Measurements from ENCODE around the gene KIF26B. TPM values are rescaled to one million over a fixed set of nuclear protein-coding genes. Genes with fewer than 3 reads are reported as not detected.

Gene KIF26B
- polyA plus RNA-seq, 1 donor from 2014 or later, result 6.3 TPM

- no peaks in the 10 kb centered on the region for H4K20me1 ChIP-seq (ENCODE audit: insufficient read depth)
- H3K9me2 ChIP-seq (ENCODE audit: insufficient read depth, low read length), result no peaks in the 10 kb centered on the region
- no peak overlapping the region for H3K27ac ChIP-seq (ENCODE audit: low read length)
- TF ChIP-seq SMC3 (conservative IDR thresholded peaks at IDR 0.05; ENCODE audit: poor library complexity), result no peak
- no peak for TF ChIP-seq EZH2 (IDR thresholded peaks at IDR 0.05; ENCODE audit: borderline replicate concordance, insufficient read depth, low read length, poor library complexity, severe bottlenecking)
- TF ChIP-seq REST (IDR thresholded peaks at IDR 0.05; ENCODE audit: borderline replicate concordance), result no peak
- TF ChIP-seq MXI1 (conservative IDR thresholded peaks at IDR 0.05; ENCODE audit: poor library complexity, severe bottlenecking), result no peak
- TF ChIP-seq EP300 (conservative IDR thresholded peaks at IDR 0.05; ENCODE audit: poor library complexity, severe bottlenecking), result no peak
- no peak for TF ChIP-seq RAD21 (conservative IDR thresholded peaks at IDR 0.05)
- no peak for TF ChIP-seq POLR2AphosphoS5 (IDR thresholded peaks at IDR 0.05)
- no peak for TF ChIP-seq TAF1 (IDR thresholded peaks at IDR 0.05; ENCODE audit: low read depth)
- TF ChIP-seq CTCF (IDR thresholded peaks at IDR 0.05; ENCODE audit: poor library complexity, severe bottlenecking), result no peak
- no peaks in the 10 kb centered on the region for H3K36me3 ChIP-seq (ENCODE audit: insufficient read depth, low read length)
- no peaks in the 10 kb centered on the region for H3K79me2 ChIP-seq (replicated peaks; ENCODE audit: insufficient read depth, low read length)
- no peaks in the 10 kb centered on the region for H3K9me3 ChIP-seq (ENCODE audit: low read length)
- no peaks in the 10 kb centered on the region for H3K27me3 ChIP-seq (ENCODE audit: insufficient read depth, low read depth, low read length)
- H2AFZ ChIP-seq (ENCODE audit: low read depth, low read length), result no peak overlapping the region
- H3K4me3 ChIP-seq (ENCODE audit: low read length), result no peak overlapping the region
- no peak overlapping the region for H3K9ac ChIP-seq (ENCODE audit: low read length)
- no peaks in the 10 kb centered on the region for H3F3A ChIP-seq (ENCODE audit: insufficient read depth, low read length, poor library complexity, severe bottlenecking)
- H3K4me2 ChIP-seq (ENCODE audit: low read length), result no peak overlapping the region
Observed at GRCh38 chr1:245621589-245621988, 466.8 kb downstream of the KIF26B start.

GRCh38 chr1:245622332-245623014, 467.7 kb downstream of the KIF26B start:
- Histone ChIP-seq H3K9ac (ENCODE audit: low read length) (no peak overlapping the region), H2AFZ (ENCODE audit: low read depth, low read length) (no peak overlapping the region), H3K27me3 (ENCODE audit: insufficient read depth, low read depth, low read length) (no peaks in the 10 kb centered on the region), H3K27ac (ENCODE audit: low read length) (no peak overlapping the region), H3K4me3 (ENCODE audit: low read length) (no peak overlapping the region), H3K79me2 (replicated peaks; ENCODE audit: insufficient read depth, low read length) (no peaks in the 10 kb centered on the region), H3K36me3 (ENCODE audit: insufficient read depth, low read length) (no peaks in the 10 kb centered on the region), H4K20me1 (ENCODE audit: insufficient read depth) (no peaks in the 10 kb centered on the region), H3F3A (ENCODE audit: insufficient read depth, low read length, poor library complexity, severe bottlenecking) (no peaks in the 10 kb centered on the region), H3K4me2 (ENCODE audit: low read length) (no peak overlapping the region), H3K9me3 (ENCODE audit: low read length) (no peaks in the 10 kb centered on the region), H3K9me2 (ENCODE audit: insufficient read depth, low read length) (no peaks in the 10 kb centered on the region)
- TF ChIP-seq TAF1 (IDR thresholded peaks at IDR 0.05; ENCODE audit: low read depth), result no peak
- TF ChIP-seq POLR2AphosphoS5 (IDR thresholded peaks at IDR 0.05), result no peak
- TF ChIP-seq MXI1 (conservative IDR thresholded peaks at IDR 0.05; ENCODE audit: poor library complexity, severe bottlenecking), result no peak
- TF ChIP-seq SMC3 (conservative IDR thresholded peaks at IDR 0.05; ENCODE audit: poor library complexity), result no peak
- no peak for TF ChIP-seq RAD21 (conservative IDR thresholded peaks at IDR 0.05)
- no peak for TF ChIP-seq EP300 (conservative IDR thresholded peaks at IDR 0.05; ENCODE audit: poor library complexity, severe bottlenecking)
- TF ChIP-seq EZH2 (IDR thresholded peaks at IDR 0.05; ENCODE audit: borderline replicate concordance, insufficient read depth, low read length, poor library complexity, severe bottlenecking), result no peak
- TF ChIP-seq REST (IDR thresholded peaks at IDR 0.05; ENCODE audit: borderline replicate concordance), result no peak
- no peak for TF ChIP-seq CTCF (IDR thresholded peaks at IDR 0.05; ENCODE audit: poor library complexity, severe bottlenecking)

All from neural cell (in vitro differentiated cells).